Colonic mucosa (tissue), 4 donors: ENCODE measurements around the gene LRG1. TPM values are rescaled to one million over a fixed set of nuclear protein-coding genes. Genes with fewer than 3 reads are reported as not detected.

ENCODE experiments used
- DNase-seq: peaks from one replicate; pipeline ENCODE4 v3.0.0-alpha.2; 2020
- H3K27ac ChIP-seq: fragments of 200-600 bp; one replicate; pipeline ENCODE4 v1.8.0; 2021
- H3K27me3 ChIP-seq: fragments of 200-600 bp; one replicate; pipeline ENCODE4 v1.8.0; 2021
- H3K36me3 ChIP-seq: fragments of 200-600 bp; one replicate; pipeline ENCODE4 v1.8.0; 2021
- H3K4me1 ChIP-seq: fragments of 200-600 bp; one replicate; pipeline ENCODE4 v1.8.0; 2021; ENCODE audit warnings: mild to moderate bottlenecking
- H3K4me3 ChIP-seq: fragments of 200-600 bp; one replicate; pipeline ENCODE4 v1.8.0; 2021
- H3K9ac ChIP-seq, 2 donors: one replicate each; pipeline ENCODE4 v1.7.0; 2013; ENCODE audit warnings: control low read depth in 2 of 2, low read depth in 2 of 2, low read length in 2 of 2
- H3K9me3 ChIP-seq: fragments of 200-600 bp; one replicate; pipeline ENCODE4 v1.8.0; 2021
- CTCF ChIP-seq: fragments of 200-600 bp; IDR thresholded peaks from one replicate; pipeline ENCODE4 v1.8.0; 2022; ENCODE audit warnings: antibody characterized with exemption, mild to moderate bottlenecking
- intact Hi-C: fragments of 100-400 bp; cut with DNase I; formaldehyde crosslinking; loops from one replicate; pipeline ENCODE4 v1.14.1; 2022
- total RNA-seq, 2 donors: library from RNA; stranded (reverse); fragmentation: NEBNext Ultra II Directional in 1 of 2; extraction: Animal tissue kit (Norgen Biotek cat#: 25700) in 1 of 2; gene quantifications; one replicate each; pipeline ENCODE4 v1.2.1, GENCODE V29; 2021
- donor health status: healthy.
- donor health status: DM: no; HTN: no; CAD: no.
- donor health status: DM: no; HTN: no; CAD: no.

Gene LRG1
- total RNA-seq, 2 donors from 2014 or later, result 24.4 to 26.0 TPM

- H3K36me3 ChIP-seq, result peaks cover 15% of the 10 kb centered on the region
- no peak for TF ChIP-seq CTCF
- intact Hi-C loops, result no loop called here
- H3K27me3 ChIP-seq, result no peaks in the 10 kb centered on the region
- H3K9ac ChIP-seq, result no peak overlapping the region
- H3K9me3 ChIP-seq, result no peaks in the 10 kb centered on the region
- no peak overlapping the region for H3K4me3 ChIP-seq
- no peaks in the 10 kb centered on the region for H3K4me1 ChIP-seq
- DNase-seq, result no peak
- no peak overlapping the region for H3K27ac ChIP-seq
These were observed 45.2 kb downstream of the LRG1 start for GRCh38 chr19:4494691-4495064.

- no peak for DNase-seq
- Histone ChIP-seq H3K36me3 (peaks cover 15% of the 10 kb centered on the region), H3K27ac (no peak overlapping the region), H3K9me3 (no peaks in the 10 kb centered on the region), H3K9ac (no peak overlapping the region), H3K4me3 (no peak overlapping the region), H3K4me1 (no peaks in the 10 kb centered on the region), H3K27me3 (no peaks in the 10 kb centered on the region)
- intact Hi-C loops, result no loop called here
- TF ChIP-seq CTCF, result no peak
These were observed 45.7 kb downstream of the LRG1 start for GRCh38 chr19:4493929-4494690.

GRCh38 chr19:4493104-4493928, 46.5 kb downstream of the LRG1 start:
- DNase-seq, result no peak
- H3K36me3 ChIP-seq, result peaks cover 15% of the 10 kb centered on the region

GRCh38 chr19:4492337-4493103, 47.3 kb downstream of the LRG1 start:
- intact Hi-C loops, result no loop called here
- peaks cover 9% of the 10 kb centered on the region for H3K36me3 ChIP-seq
- no peak for DNase-seq
- no peaks in the 10 kb centered on the region for H3K9me3 ChIP-seq
- no peak for TF ChIP-seq CTCF
- no peak overlapping the region for H3K4me3 ChIP-seq
- no peak overlapping the region for H3K27ac ChIP-seq
- no peaks in the 10 kb centered on the region for H3K27me3 ChIP-seq
- no peak overlapping the region for H3K9ac ChIP-seq
- H3K4me1 ChIP-seq, result no peaks in the 10 kb centered on the region

More at GRCh38 chr19:4493104-4493928, 46.5 kb downstream of the LRG1 start:
- intact Hi-C loops, result no loop called here
- Histone ChIP-seq H3K4me3 (no peak overlapping the region), H3K27me3 (no peaks in the 10 kb centered on the region), H3K4me1 (no peaks in the 10 kb centered on the region), H3K9me3 (no peaks in the 10 kb centered on the region), H3K9ac (no peak overlapping the region), H3K27ac (no peak overlapping the region)
- no peak for TF ChIP-seq CTCF

GRCh38 chr19:4491446-4491845, 48.4 kb downstream of the LRG1 start:
- no peaks in the 10 kb centered on the region for H3K27me3 ChIP-seq
- TF ChIP-seq CTCF, result no peak
- H3K27ac ChIP-seq, result no peak overlapping the region
- no peak overlapping the region for H3K9ac ChIP-seq
- no peaks in the 10 kb centered on the region for H3K4me1 ChIP-seq
- peaks cover 7% of the 10 kb centered on the region for H3K36me3 ChIP-seq
- intact Hi-C loops, result no loop called here
- H3K4me3 ChIP-seq, result no peak overlapping the region
- H3K9me3 ChIP-seq, result no peaks in the 10 kb centered on the region
- no peak for DNase-seq
